ENCODE measurements around the gene ZNF777. TPM values are rescaled to one million over a fixed set of nuclear protein-coding genes. Genes with fewer than 3 reads are reported as not detected.

ZNF777 gene
- total and polyA plus RNA-seq, 2 donors (not counting 1 experiment from before 2014, with no cell fraction given): 4.1 to 4.9 TPM

GRCh38 chr7:149409895-149410294 lies 51.0 kb downstream of the ZNF777 start:
- no peak overlapping the region for H3K9ac ChIP-seq (ENCODE audit: insufficient read depth, low read length)
- no peak overlapping the region for H2AFZ ChIP-seq (ENCODE audit: low read length)
- no peak overlapping the region for H3K4me3 ChIP-seq (replicated peaks in 1 of 4; ENCODE audit: control extremely low read depth in 1 of 4, insufficient read depth in 1 of 4, low read depth in 3 of 4, low read length in 4 of 4)
- no peak overlapping the region for H3K4me2 ChIP-seq (ENCODE audit: extremely low read depth, insufficient read depth, low read length)
- H3K4me1 ChIP-seq (ENCODE audit: control insufficient read depth, extremely low read depth, insufficient read depth, low read length): no peaks in the 10 kb centered on the region
- H4K20me1 ChIP-seq (ENCODE audit: control insufficient read depth, extremely low read depth, insufficient read depth, low read length): no peaks in the 10 kb centered on the region
- no peaks in the 10 kb centered on the region for H3K36me3 ChIP-seq (ENCODE audit: control insufficient read depth, insufficient read depth, low read length)
- TF ChIP-seq CTCF (conservative IDR thresholded peaks at IDR 0.05 in 1 of 2, IDR thresholded peaks at IDR 0.05 in 1 of 2; ENCODE audit: low read depth in 1 of 2, low read length in 2 of 2): no peak
- TF ChIP-seq EZH2 (IDR thresholded peaks at IDR 0.05; ENCODE audit: low read length, missing control alignments): no peak
- H3K79me2 ChIP-seq (ENCODE audit: control insufficient read depth, insufficient read depth, low read length): no peaks in the 10 kb centered on the region
- H3K9me3 ChIP-seq (ENCODE audit: control insufficient read depth, insufficient read depth, low read depth, low read length): no peaks in the 10 kb centered on the region
- no peak overlapping the region for H3K27ac ChIP-seq (ENCODE audit: insufficient read depth, low read length)
- no peak for DNase-seq (ENCODE audit: low read depth in 2 of 2)
- H3K27me3 ChIP-seq (ENCODE audit: control insufficient read depth, insufficient read depth, low read length): no peaks in the 10 kb centered on the region

- Histone ChIP-seq H3K4me1 (ENCODE audit: control insufficient read depth, extremely low read depth, insufficient read depth, low read length) (no peaks in the 10 kb centered on the region), H3K4me2 (ENCODE audit: extremely low read depth, insufficient read depth, low read length) (no peak overlapping the region), H3K27me3 (ENCODE audit: control insufficient read depth, insufficient read depth, low read length) (no peaks in the 10 kb centered on the region), H2AFZ (ENCODE audit: low read length) (no peak overlapping the region), H3K27ac (ENCODE audit: insufficient read depth, low read length) (no peak overlapping the region), H3K9me3 (ENCODE audit: control insufficient read depth, insufficient read depth, low read depth, low read length) (no peaks in the 10 kb centered on the region), H3K9ac (ENCODE audit: insufficient read depth, low read length) (no peak overlapping the region), H3K36me3 (ENCODE audit: control insufficient read depth, insufficient read depth, low read length) (no peaks in the 10 kb centered on the region), H3K79me2 (ENCODE audit: control insufficient read depth, insufficient read depth, low read length) (no peaks in the 10 kb centered on the region), H3K4me3 (replicated peaks in 1 of 4; ENCODE audit: control extremely low read depth in 1 of 4, insufficient read depth in 1 of 4, low read depth in 3 of 4, low read length in 4 of 4) (no peak overlapping the region), H4K20me1 (ENCODE audit: control insufficient read depth, extremely low read depth, insufficient read depth, low read length) (no peaks in the 10 kb centered on the region)
- TF ChIP-seq CTCF (conservative IDR thresholded peaks at IDR 0.05 in 1 of 2, IDR thresholded peaks at IDR 0.05 in 1 of 2; ENCODE audit: low read depth in 1 of 2, low read length in 2 of 2) (no peak), EZH2 (IDR thresholded peaks at IDR 0.05; ENCODE audit: low read length, missing control alignments) (no peak)
- no peak for DNase-seq (ENCODE audit: low read depth in 2 of 2)
These were observed 56.0 kb downstream of the ZNF777 start for GRCh38 chr7:149404825-149405224.

GRCh38 chr7:149404396-149404795 lies 56.5 kb downstream of the ZNF777 start:
- H3K36me3 ChIP-seq (ENCODE audit: control insufficient read depth, insufficient read depth, low read length): no peaks in the 10 kb centered on the region
- TF ChIP-seq EZH2 (IDR thresholded peaks at IDR 0.05; ENCODE audit: low read length, missing control alignments) (no peak), CTCF (conservative IDR thresholded peaks at IDR 0.05 in 1 of 2, IDR thresholded peaks at IDR 0.05 in 1 of 2; ENCODE audit: low read depth in 1 of 2, low read length in 2 of 2) (no peak)

More at GRCh38 chr7:149404396-149404795, 56.5 kb downstream of the ZNF777 start:
- no peaks in the 10 kb centered on the region for H3K4me1 ChIP-seq (ENCODE audit: control insufficient read depth, extremely low read depth, insufficient read depth, low read length)
- no peak overlapping the region for H3K9ac ChIP-seq (ENCODE audit: insufficient read depth, low read length)
- no peaks in the 10 kb centered on the region for H4K20me1 ChIP-seq (ENCODE audit: control insufficient read depth, extremely low read depth, insufficient read depth, low read length)
- no peaks in the 10 kb centered on the region for H3K27me3 ChIP-seq (ENCODE audit: control insufficient read depth, insufficient read depth, low read length)
- no peak overlapping the region for H3K27ac ChIP-seq (ENCODE audit: insufficient read depth, low read length)
- no peak for DNase-seq (ENCODE audit: low read depth in 2 of 2)
- no peak overlapping the region for H2AFZ ChIP-seq (ENCODE audit: low read length)
- no peak overlapping the region for H3K4me3 ChIP-seq (replicated peaks in 1 of 4; ENCODE audit: control extremely low read depth in 1 of 4, insufficient read depth in 1 of 4, low read depth in 3 of 4, low read length in 4 of 4)
- no peaks in the 10 kb centered on the region for H3K79me2 ChIP-seq (ENCODE audit: control insufficient read depth, insufficient read depth, low read length)
- no peak overlapping the region for H3K4me2 ChIP-seq (ENCODE audit: extremely low read depth, insufficient read depth, low read length)
- no peaks in the 10 kb centered on the region for H3K9me3 ChIP-seq (ENCODE audit: control insufficient read depth, insufficient read depth, low read depth, low read length)

Measured in fibroblast of lung (primary cell).